Stomach (tissue), 4 donors: ENCODE measurements around the gene C20orf173.

ENCODE experiments used
- CTCF ChIP-seq, 7 experiments: fragments of 450-650 bp in 4 of 7; fragments of 200-600 bp in 3 of 7; sonication (generic) in 3 of 7; IDR thresholded peaks; one replicate each; pipeline ENCODE4 v1.5.1; 2016 to 2019; ENCODE audit warnings: antibody characterized with exemption in 7 of 7, control low read depth in 2 of 7, mild to moderate bottlenecking in 1 of 7
- POLR2AphosphoS5 ChIP-seq, 3 donors: sonication (generic); formaldehyde crosslinking; IDR thresholded peaks; one replicate each; pipeline ENCODE4 v1.6.1; 2016; ENCODE audit warnings: antibody characterized with exemption in 3 of 3

GRCh38 chr20:35510951-35511735 lies 18.3 kb downstream of the C20orf173 start:
- TF ChIP-seq CTCF (IDR thresholded peaks at IDR 0.05) (no peak), POLR2AphosphoS5 (IDR thresholded peaks at IDR 0.05) (no peak)
